Activated naive CD4-positive, alpha-beta T cell treated with anti-CD3 and anti-CD28 coated beads, Interleukin-2, amount 50 U/mL, for 16 hours (primary cell): ENCODE data around the gene TACC2.
"Not testable (repeated sequence)": the region's sequence is repeated elsewhere in the genome, so short reads cannot be mapped to it uniquely, and the experiment has no call there.

ENCODE experiments used
- DNase-seq: peaks from one replicate; pipeline ENCODE4 v3.0.0-alpha.2; 2020

The TACC2 gene, protein sequence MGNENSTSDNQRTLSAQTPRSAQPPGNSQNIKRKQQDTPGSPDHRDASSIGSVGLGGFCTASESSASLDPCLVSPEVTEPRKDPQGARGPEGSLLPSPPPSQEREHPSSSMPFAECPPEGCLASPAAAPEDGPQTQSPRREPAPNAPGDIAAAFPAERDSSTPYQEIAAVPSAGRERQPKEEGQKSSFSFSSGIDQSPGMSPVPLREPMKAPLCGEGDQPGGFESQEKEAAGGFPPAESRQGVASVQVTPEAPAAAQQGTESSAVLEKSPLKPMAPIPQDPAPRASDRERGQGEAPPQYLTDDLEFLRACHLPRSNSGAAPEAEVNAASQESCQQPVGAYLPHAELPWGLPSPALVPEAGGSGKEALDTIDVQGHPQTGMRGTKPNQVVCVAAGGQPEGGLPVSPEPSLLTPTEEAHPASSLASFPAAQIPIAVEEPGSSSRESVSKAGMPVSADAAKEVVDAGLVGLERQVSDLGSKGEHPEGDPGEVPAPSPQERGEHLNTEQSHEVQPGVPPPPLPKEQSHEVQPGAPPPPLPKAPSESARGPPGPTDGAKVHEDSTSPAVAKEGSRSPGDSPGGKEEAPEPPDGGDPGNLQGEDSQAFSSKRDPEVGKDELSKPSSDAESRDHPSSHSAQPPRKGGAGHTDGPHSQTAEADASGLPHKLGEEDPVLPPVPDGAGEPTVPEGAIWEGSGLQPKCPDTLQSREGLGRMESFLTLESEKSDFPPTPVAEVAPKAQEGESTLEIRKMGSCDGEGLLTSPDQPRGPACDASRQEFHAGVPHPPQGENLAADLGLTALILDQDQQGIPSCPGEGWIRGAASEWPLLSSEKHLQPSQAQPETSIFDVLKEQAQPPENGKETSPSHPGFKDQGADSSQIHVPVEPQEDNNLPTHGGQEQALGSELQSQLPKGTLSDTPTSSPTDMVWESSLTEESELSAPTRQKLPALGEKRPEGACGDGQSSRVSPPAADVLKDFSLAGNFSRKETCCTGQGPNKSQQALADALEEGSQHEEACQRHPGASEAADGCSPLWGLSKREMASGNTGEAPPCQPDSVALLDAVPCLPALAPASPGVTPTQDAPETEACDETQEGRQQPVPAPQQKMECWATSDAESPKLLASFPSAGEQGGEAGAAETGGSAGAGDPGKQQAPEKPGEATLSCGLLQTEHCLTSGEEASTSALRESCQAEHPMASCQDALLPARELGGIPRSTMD (N-terminal part only)

DNA sequence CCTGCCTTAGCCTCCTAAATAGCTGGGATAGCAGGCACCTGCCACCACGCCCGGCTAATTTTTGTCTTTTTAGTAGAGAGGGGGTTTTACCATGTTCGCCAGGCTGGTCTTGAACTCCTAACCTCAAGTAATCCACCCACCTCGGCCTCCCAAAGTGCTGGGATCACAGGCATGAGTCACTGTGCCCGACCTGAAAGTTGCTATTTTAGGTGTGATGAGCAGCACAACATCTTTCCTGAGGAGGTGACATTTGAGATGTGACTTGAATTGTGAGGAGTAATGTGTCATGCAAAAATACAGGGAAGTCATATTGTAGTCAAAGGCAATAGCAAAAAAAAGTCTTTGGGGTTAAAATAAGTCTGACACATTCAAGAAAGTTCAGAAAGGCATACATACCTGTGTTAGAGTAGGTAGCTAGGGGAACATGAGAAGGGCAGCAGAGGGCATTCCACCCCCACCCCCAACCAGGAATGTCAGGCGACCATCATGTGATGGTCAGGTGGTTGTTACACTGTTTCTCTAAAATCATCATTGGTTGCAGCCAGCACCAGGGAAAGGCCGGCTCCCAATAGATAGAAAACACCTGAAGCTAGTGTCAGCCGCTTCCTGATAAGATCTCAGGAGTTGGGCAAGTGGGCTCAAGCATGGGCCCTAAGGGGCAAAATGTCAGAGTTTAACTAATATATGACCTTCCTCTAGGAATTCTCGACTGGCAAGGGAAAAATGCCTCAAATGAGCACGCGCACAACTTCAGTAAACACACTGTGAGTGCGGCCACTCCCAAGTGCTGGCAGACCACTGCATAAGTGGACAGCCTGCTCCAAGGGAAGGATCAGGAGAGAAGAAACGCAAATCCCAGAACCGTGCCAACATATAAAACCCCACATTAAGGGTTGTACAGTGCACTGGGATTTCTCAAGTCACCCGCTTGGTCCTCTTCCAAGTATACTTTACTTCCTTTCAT is at the start of gene TACC2:
TACC2 (plus strand) TSS at position 803 of the 964 bp plus-strand sequence. CDS start 32,819 bp downstream, outside the sequence.
- no peak for DNase-seq

DNA sequence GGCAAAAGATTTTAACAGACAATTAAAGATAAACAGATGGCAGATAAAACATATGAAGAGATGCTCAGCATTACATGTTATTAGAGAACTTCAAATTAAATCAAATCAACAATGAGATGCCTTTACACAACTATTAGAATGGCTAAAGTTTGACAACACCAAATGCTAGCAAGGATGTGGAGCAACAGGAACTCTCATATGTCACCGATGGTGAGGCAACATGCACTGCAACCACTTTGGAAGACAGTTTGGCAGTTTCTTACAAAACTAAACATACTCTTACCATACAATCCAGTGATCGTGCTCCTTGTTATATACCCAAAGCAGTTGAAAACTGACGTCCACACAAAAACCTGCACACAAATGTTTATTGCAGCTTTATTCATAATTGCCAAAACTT is 47.4 kb upstream of the TACC2 start:
- no peak for DNase-seq

DNA sequence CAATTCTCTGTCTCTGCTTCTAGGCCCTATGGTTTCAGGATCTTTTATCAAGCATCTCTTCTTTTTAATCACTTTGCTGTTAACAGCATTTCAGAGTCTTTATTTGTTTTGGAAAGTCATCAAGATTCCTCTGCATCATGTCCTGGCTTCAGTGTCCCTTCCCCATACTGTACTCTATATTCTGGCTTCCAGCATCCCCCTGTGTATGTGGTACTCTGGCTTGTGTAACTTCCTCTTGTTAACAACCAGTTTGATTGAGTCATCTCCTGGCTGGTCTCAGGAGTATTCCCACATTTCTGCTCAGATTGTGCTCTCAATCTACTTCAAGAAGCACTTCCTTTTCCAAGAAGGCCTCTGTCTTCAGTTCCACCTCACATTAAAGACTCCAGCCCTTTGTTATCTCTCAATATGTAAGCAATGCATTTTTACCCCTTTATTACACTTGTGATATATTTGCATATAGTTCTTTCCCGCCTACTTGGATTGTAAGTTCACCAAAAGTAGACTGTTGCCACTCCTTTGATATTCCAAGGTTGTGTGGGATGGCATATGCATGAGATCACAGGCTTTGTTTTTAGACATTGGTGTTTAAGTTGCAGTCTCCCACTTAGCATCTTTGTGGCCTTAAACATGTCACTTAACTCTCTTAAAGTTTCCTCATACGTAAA is 46.1 kb upstream of the TACC2 start:
- no peak for DNase-seq

DNA sequence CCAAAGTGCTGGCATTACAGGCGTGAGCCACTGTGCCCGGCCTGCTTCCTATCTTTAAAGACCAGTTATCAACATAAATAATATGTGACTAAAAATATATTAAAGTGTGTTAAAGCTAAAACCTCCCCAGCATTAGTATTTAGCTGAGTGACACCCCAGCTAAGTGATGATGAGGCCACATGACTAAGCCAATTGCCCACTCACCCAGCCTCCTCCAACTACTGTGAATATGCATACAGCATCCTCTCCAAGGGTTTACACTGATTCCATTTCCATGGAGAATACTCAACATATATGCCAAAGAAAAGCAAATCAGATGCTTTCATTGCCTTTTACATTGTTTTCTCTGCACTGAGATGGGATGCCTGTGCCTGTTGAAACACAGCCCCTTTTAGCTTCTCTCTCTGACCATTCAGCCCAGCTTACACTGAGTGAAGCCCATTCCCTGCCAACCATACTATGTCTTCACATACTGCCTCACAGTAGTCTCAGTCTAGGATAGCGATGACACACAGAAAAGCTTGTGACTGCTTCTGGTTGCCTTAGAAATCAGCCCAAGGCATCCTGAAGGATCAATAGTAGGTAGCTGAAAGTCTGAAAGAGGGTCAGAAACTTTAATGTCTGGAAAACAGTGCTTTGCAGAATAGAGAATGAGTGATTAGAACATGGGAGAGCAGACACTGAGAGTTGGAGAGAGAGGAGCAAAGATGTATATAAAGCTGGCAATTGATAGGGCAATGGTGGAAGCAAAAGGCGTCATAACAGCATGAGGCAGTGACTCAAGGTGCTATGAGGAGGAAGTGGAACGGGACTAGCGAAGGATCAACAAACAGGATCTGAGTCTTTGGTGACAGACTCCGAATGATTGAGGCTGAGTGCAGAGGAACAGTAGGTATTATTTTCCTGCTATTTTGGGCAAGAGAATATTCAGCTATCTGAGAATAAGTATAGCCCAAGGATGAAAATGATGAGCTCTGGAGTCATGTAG is 41.3 kb upstream of the TACC2 start:
- DNase-seq, result no peak

DNA sequence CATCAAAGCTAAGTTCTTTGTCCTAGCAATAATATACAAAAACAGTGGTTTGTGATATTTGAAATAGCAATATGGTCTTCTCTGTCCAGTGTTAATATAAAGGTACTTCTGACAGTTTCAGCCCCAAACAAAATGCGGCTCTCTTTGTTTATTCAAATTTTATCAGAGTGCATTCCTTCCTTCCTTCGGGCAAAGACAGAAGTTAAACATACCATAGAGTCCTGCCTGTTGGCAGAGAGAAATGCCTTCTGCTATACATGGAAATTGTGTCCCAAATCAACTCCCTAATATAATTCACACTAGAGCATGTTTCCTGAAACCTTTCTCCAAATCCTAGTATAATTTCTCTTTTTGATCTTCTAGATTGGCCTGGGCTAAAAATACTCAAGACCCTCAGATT is 39.9 kb upstream of the TACC2 start:
- DNase-seq, result no peak

DNA sequence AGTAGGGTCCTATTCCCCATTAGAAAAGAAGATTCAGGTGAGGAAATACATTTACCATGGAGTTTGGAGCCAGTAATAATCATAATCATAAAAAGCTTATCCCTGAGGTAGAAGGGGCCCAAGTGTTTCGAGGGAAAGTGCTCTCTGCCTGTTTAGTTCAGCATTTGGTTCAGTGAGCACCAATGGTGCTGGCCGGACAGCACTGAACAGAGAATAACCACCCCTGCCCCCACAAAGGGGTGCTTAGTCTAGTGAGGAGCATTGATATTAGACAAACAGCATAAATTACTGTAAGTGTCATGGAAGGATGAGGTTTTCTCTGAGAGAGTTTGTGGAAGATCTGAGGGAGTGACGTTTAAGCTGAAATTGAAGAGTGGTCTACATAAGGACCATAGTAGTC is 39.5 kb upstream of the TACC2 start:
- DNase-seq, result no peak

DNA sequence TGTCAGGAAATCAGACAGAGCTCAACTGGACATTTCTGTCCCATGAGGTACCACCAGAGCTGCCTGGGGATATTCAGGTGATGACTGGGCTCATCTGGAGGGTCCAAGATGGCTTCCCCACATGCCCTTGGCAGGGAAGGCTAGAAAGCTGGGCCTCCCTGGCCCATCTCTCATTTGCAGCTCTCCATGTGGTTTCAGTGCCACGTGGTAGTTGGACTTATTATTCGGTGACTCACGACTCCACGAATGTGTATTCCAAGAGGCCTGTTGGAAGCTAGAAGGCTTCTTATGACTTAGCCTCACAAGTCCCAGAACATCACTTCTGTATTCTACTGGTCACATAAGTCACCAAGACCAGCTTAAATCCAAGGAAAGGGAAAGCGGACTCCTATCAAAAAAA is 36.7 kb upstream of the TACC2 start:
- no peak for DNase-seq

DNA sequence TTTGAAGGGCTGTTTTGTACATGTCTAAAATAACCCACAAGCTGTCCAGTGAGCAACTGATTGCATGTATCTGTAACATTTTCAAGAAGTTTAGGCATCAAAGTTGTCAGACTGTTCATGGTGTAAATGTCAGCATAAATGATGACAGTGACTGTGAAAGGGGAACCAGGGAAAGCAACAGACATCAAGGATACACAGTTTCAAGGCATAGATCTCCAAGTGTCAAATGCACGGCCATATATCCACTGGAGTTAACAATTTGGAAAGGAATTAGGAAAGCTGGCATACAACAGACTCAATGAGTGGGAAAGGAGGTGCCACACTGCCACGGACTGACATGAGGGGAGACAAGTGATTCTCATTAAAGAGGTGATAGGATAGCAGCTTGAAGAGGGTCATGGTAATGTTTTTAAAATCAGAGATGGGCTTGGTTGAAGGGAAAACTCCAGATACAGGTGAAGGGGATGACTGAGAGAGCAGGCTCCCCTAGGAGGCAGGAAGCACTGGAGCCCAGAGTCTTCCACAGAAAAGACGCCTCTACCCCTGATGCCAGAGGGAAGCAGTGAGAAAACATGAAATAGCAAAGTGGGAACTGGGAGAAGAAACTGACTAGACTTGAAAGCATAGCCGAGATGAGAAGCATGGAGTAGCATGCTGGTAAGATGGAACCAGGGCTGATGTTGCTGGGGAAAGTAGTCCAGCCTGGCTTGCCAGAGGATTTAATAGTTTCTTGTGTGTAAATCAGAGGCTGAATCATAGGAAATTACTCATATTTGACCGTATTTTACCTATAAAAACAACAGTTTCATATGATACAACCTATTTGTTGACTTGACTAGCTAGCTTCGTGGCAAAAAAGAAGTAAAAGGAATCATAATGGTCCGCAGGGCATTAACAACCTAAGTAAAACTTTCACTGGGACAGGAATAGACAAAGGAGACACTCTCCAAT is 32.6 kb upstream of the TACC2 start:
- DNase-seq, result no peak

DNA sequence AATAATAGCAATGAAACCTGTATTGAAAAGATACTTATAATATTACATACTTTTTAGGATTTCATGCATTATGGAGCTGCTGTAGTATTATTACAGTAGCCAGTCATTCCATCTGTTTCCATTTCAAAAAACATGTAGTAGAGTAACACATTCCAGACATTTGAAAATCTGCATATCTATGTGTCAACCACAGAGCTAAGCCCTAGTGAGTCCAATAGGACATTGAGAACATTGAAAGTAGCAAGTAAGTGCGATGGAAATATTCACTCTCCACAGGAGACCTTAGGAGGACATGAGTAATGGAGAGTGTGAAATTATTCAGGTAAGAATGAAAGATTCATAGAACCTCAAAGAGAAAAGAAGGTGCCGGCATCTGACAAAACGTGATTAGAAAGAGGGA is 29.3 kb upstream of the TACC2 start:
- DNase-seq, result no peak

DNA sequence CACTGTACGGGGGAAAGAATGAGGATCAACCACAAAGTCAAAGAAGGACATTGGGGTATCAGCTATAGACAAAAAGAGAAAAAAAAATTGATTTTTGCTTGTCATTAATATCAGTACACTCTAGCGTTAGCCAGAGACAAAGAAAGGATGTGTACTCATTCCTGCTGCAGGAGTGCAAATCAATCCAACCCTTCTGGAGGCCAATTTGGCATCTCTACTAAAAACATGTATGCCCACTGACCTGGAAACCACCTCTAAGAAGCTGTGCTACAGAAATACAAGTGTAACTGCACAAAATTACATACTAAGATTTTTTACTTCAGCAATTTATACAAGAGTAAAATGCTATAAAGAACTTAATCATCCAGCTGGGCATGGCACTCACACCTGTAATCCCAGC is 27.5 kb upstream of the TACC2 start:
- DNase-seq, result no peak

DNA sequence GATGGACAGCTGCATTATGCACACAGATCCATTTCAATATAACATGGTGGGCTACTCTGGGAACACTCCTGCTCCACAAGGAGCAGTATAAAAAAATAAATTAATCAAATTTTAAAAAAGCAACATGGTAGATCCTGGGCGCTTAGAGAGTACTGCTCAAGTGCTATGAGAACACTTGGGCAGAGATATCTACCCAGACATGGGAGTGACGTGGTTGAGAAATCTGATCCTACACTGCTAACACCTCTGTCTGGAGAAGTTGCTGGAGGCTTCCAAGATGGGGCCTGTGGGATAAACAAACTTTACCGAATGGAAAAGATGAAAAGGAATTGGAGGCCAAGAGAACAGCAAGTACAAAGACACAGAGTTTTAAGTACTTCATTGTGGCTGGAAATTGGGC is 23.0 kb upstream of the TACC2 start:
- no peak for DNase-seq

DNA sequence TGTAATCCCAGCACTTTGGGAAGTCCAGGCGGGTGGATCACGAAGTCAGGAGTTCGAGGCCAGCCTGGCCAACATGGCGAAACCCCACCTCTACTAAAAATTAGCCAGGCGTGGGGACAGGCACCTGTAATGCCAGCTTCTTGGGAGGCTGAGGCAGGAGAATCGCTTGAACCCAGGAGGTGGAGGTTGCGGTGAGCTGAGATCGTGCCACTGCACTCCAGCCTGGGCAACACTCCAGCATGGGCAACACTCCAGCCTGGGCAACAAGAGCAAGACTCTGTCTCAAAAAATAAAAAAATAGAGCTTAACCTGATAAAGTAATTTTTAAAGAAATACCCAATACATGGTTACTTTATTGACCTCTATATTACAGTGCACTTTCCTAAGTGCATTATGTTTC is 19.9 kb upstream of the TACC2 start:
- not testable (repeated sequence) for DNase-seq

DNA sequence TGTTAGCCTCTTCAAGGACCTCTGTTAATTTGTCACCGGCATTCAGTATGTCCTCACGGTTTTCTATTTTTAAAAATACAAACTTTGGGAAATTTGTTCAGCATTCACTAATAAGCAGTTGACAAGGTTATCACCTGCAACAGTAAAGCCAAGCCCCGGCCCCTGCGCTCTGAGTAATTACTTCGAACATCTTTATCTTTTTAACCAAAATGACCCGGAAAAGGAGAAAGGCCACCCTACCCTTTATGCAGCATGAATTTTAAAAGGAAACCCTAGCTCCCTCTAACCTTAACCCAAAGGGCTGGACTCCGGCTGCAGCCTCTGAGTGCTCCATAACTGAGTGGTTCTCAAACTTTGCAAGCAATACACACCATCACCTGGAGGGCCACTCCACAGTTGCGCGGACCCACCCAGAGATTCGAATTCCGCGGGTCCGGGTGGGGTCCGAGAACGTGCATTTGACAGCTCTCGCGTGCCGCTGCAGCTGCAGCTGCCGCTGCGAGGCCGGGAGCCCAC is 14.9 kb upstream of the TACC2 start:
- DNase-seq, result no peak

DNA sequence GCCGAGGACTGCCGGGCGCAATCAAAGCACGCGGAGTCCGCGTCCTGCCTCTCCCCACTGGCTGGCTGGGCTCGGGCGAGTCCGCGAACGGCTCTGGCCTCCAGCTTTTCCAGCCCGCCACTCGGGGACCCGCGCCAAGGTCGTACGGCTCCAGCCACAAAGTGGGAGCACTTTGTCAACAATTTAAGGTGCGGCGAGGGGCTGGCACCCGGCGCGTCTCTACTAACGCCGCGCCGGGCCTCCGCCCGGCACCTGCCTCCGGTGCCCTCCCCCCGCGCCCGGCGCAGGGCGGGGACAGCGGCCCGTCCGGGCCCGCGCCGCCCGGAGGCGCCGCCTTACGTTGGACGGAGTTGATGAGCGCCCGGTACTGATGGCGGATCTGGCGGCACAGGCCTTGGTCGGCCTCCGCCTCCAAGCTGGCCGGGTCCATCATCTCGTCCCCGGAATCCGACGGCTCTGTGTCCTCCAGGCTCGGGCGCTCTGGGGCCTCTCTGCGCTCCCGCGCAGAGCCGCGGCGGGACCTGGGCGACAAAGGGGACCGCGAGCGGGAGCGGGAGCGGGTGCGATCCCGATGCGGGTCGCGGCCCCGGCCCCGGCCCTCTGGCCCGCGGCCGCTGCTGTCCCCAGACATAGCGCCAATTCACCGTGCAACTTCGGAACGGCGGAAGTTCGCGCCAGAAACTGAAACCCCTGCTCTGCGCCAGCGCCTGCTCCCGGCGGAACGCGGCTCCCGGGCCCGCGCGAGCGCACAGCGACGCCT is 14.2 kb upstream of the TACC2 start, which contains the start of gene NSMCE4A:
NSMCE4A (minus strand) TSS at position 683 of the 760 bp plus-strand sequence; CDS start at position 631, 52 bp downstream.
- peak; percentile 81 for DNase-seq

DNA sequence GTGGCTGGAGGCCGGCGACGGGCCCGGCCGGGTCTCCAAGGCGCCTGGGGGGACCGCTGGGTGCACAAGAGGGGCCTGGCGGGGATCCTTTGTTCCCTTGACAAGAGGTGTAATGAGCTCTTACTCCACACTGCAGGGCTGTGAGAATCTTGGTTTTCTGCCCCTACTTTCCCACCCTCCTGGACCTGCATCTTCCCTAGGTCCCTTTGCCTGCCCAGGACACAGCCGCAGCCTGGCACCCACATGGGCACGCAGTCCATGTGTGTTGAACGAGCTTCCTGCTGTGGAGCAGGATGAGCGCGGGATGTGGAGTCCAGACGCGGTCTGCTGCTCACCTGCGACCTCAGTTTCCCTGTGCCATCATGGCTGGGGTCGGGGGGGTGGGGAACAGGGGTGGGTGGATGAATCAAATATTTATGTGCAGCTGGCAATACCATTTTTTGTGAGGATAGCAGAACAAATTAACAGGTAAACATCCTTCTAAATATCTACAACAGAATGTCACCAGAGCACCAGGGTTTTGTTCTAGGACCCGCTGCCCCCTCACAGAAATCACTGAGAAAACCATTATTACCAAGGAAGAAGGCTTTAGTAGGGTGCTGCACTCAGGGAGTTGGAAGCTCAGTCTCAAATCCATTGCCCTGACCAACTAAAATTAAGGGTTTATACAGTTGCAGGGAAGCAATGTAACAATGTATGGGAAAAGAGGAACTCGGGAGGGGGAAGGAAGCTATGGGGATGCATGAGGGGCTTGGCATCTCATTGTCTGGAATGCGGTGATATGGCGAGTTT is 13.5 kb upstream of the TACC2 start:
- no peak for DNase-seq

DNA sequence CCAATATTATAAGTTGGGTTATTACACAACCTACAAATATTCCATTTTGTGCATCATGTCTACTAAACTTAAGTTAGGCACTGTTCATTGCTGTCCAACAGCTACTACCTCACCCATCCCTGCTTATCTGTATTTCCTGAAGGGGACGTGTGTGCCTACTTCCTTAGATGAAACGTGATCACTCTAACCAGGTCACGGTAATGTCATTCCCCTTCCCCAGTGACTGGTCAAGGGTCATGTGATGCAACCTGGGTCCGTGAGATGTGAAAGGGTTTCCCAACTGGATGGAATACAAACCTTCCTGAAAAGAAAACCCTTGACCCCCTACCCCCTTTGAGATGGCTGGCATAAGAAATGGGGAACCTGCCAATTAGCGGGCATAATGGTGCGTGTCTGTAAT is 12.4 kb upstream of the TACC2 start:
- DNase-seq, result no peak

DNA sequence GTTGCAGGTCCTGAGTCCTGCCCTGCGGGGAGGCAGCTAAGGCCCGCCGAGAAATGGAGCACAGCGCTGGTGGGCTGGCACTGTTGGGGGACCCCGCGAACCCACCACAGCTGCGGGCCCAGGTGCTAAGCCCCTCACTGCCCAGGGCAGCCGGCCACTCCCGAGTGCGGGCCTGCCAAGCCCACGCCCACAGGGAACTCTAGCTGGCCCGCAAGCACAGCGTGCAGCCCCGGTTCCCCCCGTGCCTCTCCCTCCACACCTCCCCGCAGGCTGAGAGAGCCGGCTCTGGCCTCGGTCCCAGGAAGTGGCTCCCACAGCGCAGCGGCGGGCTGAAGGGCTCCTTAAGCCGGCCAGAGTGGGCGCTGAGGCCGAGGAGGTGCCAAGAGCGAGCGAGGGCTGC is 10.5 kb upstream of the TACC2 start:
- no peak for DNase-seq
